ENCODE results near the gene ARHGEF2.

DNA sequence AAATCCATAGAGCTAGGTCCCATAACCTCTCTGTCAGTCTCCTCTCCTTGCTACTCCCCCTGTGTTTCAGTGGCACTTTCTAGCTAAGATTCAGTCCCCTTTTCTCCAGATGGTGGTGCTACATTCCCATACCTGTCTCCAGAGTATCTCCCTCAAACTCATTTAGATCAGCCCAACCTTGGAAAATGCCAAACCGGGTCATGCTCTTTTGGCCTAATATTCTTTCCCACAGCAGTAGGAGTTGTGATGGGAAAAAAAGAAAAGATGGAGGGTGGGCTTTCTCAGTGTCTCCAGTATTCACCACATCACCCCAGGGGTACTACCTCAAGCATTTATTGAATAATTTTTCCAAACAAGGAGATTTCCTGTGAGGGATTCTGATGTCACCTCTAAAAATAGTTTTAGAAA is 40.1 kb downstream of the ARHGEF2 start:
- TF ChIP-seq, protein P1, sequence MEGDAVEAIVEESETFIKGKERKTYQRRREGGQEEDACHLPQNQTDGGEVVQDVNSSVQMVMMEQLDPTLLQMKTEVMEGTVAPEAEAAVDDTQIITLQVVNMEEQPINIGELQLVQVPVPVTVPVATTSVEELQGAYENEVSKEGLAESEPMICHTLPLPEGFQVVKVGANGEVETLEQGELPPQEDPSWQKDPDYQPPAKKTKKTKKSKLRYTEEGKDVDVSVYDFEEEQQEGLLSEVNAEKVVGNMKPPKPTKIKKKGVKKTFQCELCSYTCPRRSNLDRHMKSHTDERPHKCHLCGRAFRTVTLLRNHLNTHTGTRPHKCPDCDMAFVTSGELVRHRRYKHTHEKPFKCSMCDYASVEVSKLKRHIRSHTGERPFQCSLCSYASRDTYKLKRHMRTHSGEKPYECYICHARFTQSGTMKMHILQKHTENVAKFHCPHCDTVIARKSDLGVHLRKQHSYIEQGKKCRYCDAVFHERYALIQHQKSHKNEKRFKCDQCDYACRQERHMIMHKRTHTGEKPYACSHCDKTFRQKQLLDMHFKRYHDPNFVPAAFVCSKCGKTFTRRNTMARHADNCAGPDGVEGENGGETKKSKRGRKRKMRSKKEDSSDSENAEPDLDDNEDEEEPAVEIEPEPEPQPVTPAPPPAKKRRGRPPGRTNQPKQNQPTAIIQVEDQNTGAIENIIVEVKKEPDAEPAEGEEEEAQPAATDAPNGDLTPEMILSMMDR (conservative IDR thresholded peaks at IDR 0.05; ENCODE audit: low read length), result peak; percentile 97
- no peak for TF ChIP-seq EZH2phosphoT487 (IDR thresholded peaks at IDR 0.05; ENCODE audit: borderline replicate concordance, low read depth, low read length)
